ENCODE measurements around the gene ARMH1.
"Not testable (repeated sequence)": the region's sequence is repeated elsewhere in the genome, so short reads cannot be mapped to it uniquely, and the experiment has no call there.

DNA sequence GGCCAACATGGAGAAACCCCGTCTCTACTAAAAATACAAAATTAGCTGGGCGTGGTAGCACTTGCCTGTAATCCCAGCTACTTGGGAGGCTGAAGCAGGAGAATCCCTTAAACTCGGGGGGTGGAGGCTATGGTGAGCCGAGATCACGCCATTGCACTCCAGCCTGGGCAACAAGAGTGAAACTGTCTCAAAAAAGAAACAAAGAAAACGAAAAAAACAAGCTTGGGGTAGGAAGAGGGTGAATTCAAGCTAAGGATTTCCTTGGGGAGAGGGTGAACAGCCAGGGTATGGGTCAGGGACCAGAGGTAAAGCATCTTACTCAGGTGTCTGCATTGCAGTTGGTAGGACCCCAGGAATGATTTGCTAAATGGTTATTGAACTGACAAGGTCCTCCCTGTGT lies 91.9 kb downstream of the ARMH1 start:
- TF ChIP-seq, protein P1, sequence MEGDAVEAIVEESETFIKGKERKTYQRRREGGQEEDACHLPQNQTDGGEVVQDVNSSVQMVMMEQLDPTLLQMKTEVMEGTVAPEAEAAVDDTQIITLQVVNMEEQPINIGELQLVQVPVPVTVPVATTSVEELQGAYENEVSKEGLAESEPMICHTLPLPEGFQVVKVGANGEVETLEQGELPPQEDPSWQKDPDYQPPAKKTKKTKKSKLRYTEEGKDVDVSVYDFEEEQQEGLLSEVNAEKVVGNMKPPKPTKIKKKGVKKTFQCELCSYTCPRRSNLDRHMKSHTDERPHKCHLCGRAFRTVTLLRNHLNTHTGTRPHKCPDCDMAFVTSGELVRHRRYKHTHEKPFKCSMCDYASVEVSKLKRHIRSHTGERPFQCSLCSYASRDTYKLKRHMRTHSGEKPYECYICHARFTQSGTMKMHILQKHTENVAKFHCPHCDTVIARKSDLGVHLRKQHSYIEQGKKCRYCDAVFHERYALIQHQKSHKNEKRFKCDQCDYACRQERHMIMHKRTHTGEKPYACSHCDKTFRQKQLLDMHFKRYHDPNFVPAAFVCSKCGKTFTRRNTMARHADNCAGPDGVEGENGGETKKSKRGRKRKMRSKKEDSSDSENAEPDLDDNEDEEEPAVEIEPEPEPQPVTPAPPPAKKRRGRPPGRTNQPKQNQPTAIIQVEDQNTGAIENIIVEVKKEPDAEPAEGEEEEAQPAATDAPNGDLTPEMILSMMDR (conservative IDR thresholded peaks at IDR 0.05 in 1 of 2, IDR thresholded peaks at IDR 0.05 in 1 of 2; ENCODE audit: extremely low read depth in 1 of 2, insufficient read depth in 1 of 2, low read depth in 1 of 2, low read length in 2 of 2) = not testable (repeated sequence)
- not testable (repeated sequence) for TF ChIP-seq EZH2 (IDR thresholded peaks at IDR 0.05; ENCODE audit: borderline replicate concordance, low read length)
